HepG2 (cell line): ENCODE data around the gene RBCK1. TPM values are rescaled to one million over a fixed set of nuclear protein-coding genes. Genes with fewer than 3 reads are reported as not detected.

Source experiments
- AHDC1 ChIP-seq: sonication (generic); formaldehyde crosslinking; IDR thresholded peaks from 2 replicates; pipeline ENCODE4 v1.5.1; 2020; ENCODE audit warnings: mild to moderate bottlenecking, missing genetic modification reagents, borderline replicate concordance
- FOXK1 ChIP-seq: sonication (generic); formaldehyde crosslinking; IDR thresholded peaks from 2 replicates; pipeline ENCODE4 v1.4.0; 2020; ENCODE audit warnings: low read depth, missing genetic modification reagents, borderline replicate concordance
- IRX3 ChIP-seq: sonication (generic); formaldehyde crosslinking; IDR thresholded peaks from 2 replicates; pipeline ENCODE4 v1.8.1; 2023; ENCODE audit warnings: mild to moderate bottlenecking, low read depth, missing genetic modification reagents, borderline replicate concordance
- LCORL ChIP-seq, 2 experiments: fragments of 450-650 bp in 1 of 2; sonication (generic) in 1 of 2; formaldehyde crosslinking in 1 of 2; IDR thresholded peaks; 2 replicates each; pipeline versions ENCODE4 v1.5.0 to v1.6.1; 2017 to 2020; ENCODE audit warnings: antibody characterized with exemption in 1 of 2, missing genetic modification reagents in 1 of 2
- MYNN ChIP-seq: sonication (generic); formaldehyde crosslinking; IDR thresholded peaks from 2 replicates; pipeline ENCODE4 v1.4.0; 2020; ENCODE audit warnings: mild to moderate bottlenecking, low read depth, missing genetic modification reagents
- NFIC ChIP-seq: IDR thresholded peaks from 2 replicates; pipeline ENCODE4 v1.6.1; 2012; ENCODE audit warnings: mild to moderate bottlenecking, low read length, inconsistent platforms
- PBX2 ChIP-seq: IDR thresholded peaks from 2 replicates; pipeline ENCODE4 v1.6.1; 2016; ENCODE audit warnings: control low read depth
- RNF2 ChIP-seq: fragments of 450-650 bp; conservative IDR thresholded peaks from 2 replicates; pipeline ENCODE4 v1.6.1; 2016; ENCODE audit warnings: low read depth
- SAP130 ChIP-seq: IDR thresholded peaks from 2 replicates; pipeline ENCODE4 v1.6.1; 2016; ENCODE audit warnings: low read depth
- SP1 ChIP-seq, 2 experiments: fragments of 450-650 bp in 1 of 2; sonication (generic) in 1 of 2; formaldehyde crosslinking in 1 of 2; IDR thresholded peaks; 2 replicates each; pipeline versions ENCODE4 v1.4.0 to v1.6.1; 2016 to 2020; ENCODE audit warnings: missing genetic modification reagents in 1 of 2
- SPEN ChIP-seq: sonication (generic); formaldehyde crosslinking; IDR thresholded peaks from 2 replicates; pipeline ENCODE4 v1.5.1; 2020; ENCODE audit warnings: low read depth, mild to moderate bottlenecking, missing genetic modification reagents
- SRSF1 ChIP-seq: fragments of 200-400 bp; formaldehyde crosslinking; optimal IDR thresholded peaks from 2 replicates; pipeline ENCODE3; 2017; ENCODE audit warnings: mild to moderate bottlenecking, low read depth, low read length, moderate library complexity
- ZFP90 ChIP-seq: sonication (generic); formaldehyde crosslinking; IDR thresholded peaks from 2 replicates; pipeline ENCODE4 v1.8.0; 2022; ENCODE audit warnings: missing genetic modification reagents, mild to moderate bottlenecking, inconsistent platforms, borderline replicate concordance
- ZNF235 ChIP-seq: sonication (generic); formaldehyde crosslinking; IDR thresholded peaks from 2 replicates; pipeline ENCODE4 v1.8.1; 2023; ENCODE audit warnings: mild to moderate bottlenecking, missing genetic modification reagents, borderline replicate concordance
- ZNF558 ChIP-seq: sonication (generic); formaldehyde crosslinking; IDR thresholded peaks from 2 replicates; pipeline ENCODE4 v1.9.0; 2022; ENCODE audit warnings: mild to moderate bottlenecking, missing genetic modification reagents, borderline replicate concordance
- ZNF572 ChIP-seq: sonication (generic); formaldehyde crosslinking; IDR thresholded peaks from 2 replicates; pipeline ENCODE4 v1.5.1; 2020; ENCODE audit warnings: mild to moderate bottlenecking, missing genetic modification reagents
- ZNF691 ChIP-seq: sonication (generic); formaldehyde crosslinking; IDR thresholded peaks from 2 replicates; pipeline ENCODE4 v1.4.0; 2020; ENCODE audit warnings: missing genetic modification reagents, low read depth, mild to moderate bottlenecking, borderline replicate concordance
- ZNF761 ChIP-seq: sonication (generic); formaldehyde crosslinking; conservative IDR thresholded peaks from 2 replicates; pipeline ENCODE4 v1.4.0; 2020; ENCODE audit warnings: mild to moderate bottlenecking, missing genetic modification reagents
- ZNF775 ChIP-seq: sonication (generic); formaldehyde crosslinking; IDR thresholded peaks from 2 replicates; pipeline ENCODE4 v1.4.0; 2020; ENCODE audit warnings: missing genetic modification reagents, mild to moderate bottlenecking, moderate library complexity, borderline replicate concordance
- polyA plus RNA-seq, 8 experiments: library from polyadenylated mRNA; depleted of rRNA in 3 of 8; stranded (reverse) in 7 of 8; unstranded in 1 of 8; fragments of >200 nt; fragmentation: Illumina TruSeq in 4 of 8; extraction: Trizol in 4 of 8; gene quantifications; 2 replicates each; pipeline versions ENCODE4 v1.2.1 to v1.2.3, GENCODE V29; 2011 to 2016; ENCODE audit warnings: low read depth in 4 of 8, missing spikeins in 1 of 8, mixed read lengths in 1 of 8; ENCODE audit not compliant: insufficient read depth in 1 of 8
- total RNA-seq, 5 experiments: library from RNA; depleted of rRNA; stranded (reverse); fragments of >200 nt; fragmentation: Illumina TruSeq; extraction: Trizol; gene quantifications; 2 replicates each; pipeline ENCODE4 v1.2.3, GENCODE V29; 2016; ENCODE audit warnings: low read depth in 1 of 5

The RBCK1 gene
- total and polyA plus RNA-seq, 2 of the 13 experiments (the other 11 are each of a cell fraction or from before 2014, with no cell fraction given), result 149 to 215 TPM

- TF ChIP-seq ZNF691 (CRISPR knock-in tag) (peak; percentile 55; the same call in 1 of the 2 replicates), SAP130 (peak; percentile 71), NFIC (no peak), FOXK1 (CRISPR knock-in tag) (peak; percentile 54; the same call in 1 of the 2 replicates), PBX2 (no peak), ZNF558 (CRISPR knock-in tag) (peak; percentile 36; the same call in 1 of the 2 replicates), MYNN (CRISPR knock-in tag) (no peak; the same call in 1 of the 2 replicates), ZNF775 (CRISPR knock-in tag) (no peak), RNF2 (no peak), SP1 (IDR thresholded peaks at IDR 0.05) (no peak), SP1 (CRISPR knock-in tag; IDR thresholded peaks at IDR 0.05) (peak; percentile 24; the same call in 1 of the 2 replicates), ZNF235 (0 out of 2 replicates have a peak, but pooled peaks have one; percentile 22), ZFP90 (peak; percentile 89), ZNF761 (CRISPR knock-in tag) (peak; percentile 82; the same call in 1 of the 2 replicates), ZNF572 (no peak), SRSF1 (peak; percentile 60), AHDC1 (CRISPR knock-in tag) (0 out of 2 replicates have a peak, but pooled peaks have one; percentile 57), LCORL (IDR thresholded peaks at IDR 0.05) (no peak), LCORL (CRISPR knock-in tag; IDR thresholded peaks at IDR 0.05) (peak; percentile 87), IRX3 (CRISPR knock-in tag) (peak; percentile 88), SPEN (CRISPR knock-in tag) (peak; percentile 62; the same call in 1 of the 2 replicates)
Observed at GRCh38 chr20:380763-381580, 27.1 kb upstream of the RBCK1 start (continued).
